NCI-H345 treated with DMSO at 0.1 percent for 48 hours (cell line): ENCODE results near the gene XIRP2.

Experiments used
- DNase-seq: peaks from one replicate; lab custom pipeline; 2025; ENCODE audit not compliant: unreplicated experiment; lab: John Stamatoyannopoulos, UW

XIRP2 gene

GRCh38 chr2:166888180-166888579 lies at the start of gene XIRP2:
Gene XIRP2, plus strand, starts transcription at chr2:166888480. Its CDS starts 15,003 bp downstream, at chr2:166903483.
- DNase-seq: no peak

- no peak for DNase-seq
Measured at GRCh38 chr2:166841152-166841551, 47.1 kb upstream of the XIRP2 start.

GRCh38 chr2:166841679-166842078 lies 46.6 kb upstream of the XIRP2 start:
- DNase-seq: no peak

- no peak for DNase-seq
Measured at GRCh38 chr2:166844111-166844510, 44.2 kb upstream of the XIRP2 start.

GRCh38 chr2:166862468-166863132 lies 25.7 kb upstream of the XIRP2 start:
- no peak for DNase-seq

- no peak for DNase-seq
Measured at GRCh38 chr2:166867874-166868514, 20.3 kb upstream of the XIRP2 start.

- DNase-seq: no peak
Measured at GRCh38 chr2:166870346-166870745, 17.9 kb upstream of the XIRP2 start.

- no peak for DNase-seq
Measured at GRCh38 chr2:166881177-166881576, 7.1 kb upstream of the XIRP2 start.

GRCh38 chr2:166882851-166883250 lies 5.4 kb upstream of the XIRP2 start:
- no peak for DNase-seq

GRCh38 chr2:166891727-166892126 lies 3.4 kb downstream of the XIRP2 start:
- no peak for DNase-seq

- DNase-seq: no peak
Measured at GRCh38 chr2:166892397-166892796, 4.1 kb downstream of the XIRP2 start.

- no peak for DNase-seq
Measured at GRCh38 chr2:166895243-166895642, 7.0 kb downstream of the XIRP2 start.

- DNase-seq: no peak
Measured at GRCh38 chr2:166897666-166898065, 9.4 kb downstream of the XIRP2 start.

- no peak for DNase-seq
Measured at GRCh38 chr2:166899676-166900075, 11.4 kb downstream of the XIRP2 start.

- DNase-seq: no peak
Measured at GRCh38 chr2:166900700-166901099, 12.4 kb downstream of the XIRP2 start.

GRCh38 chr2:166901336-166901735 lies 13.1 kb downstream of the XIRP2 start:
- no peak for DNase-seq

- DNase-seq: no peak
Measured at GRCh38 chr2:166916987-166917386, 28.7 kb downstream of the XIRP2 start.

GRCh38 chr2:166917415-166917814 lies 29.1 kb downstream of the XIRP2 start:
- DNase-seq: no peak

GRCh38 chr2:166921261-166921896 lies 33.1 kb downstream of the XIRP2 start:
- no peak for DNase-seq

- no peak for DNase-seq
Measured at GRCh38 chr2:166924967-166925366, 36.7 kb downstream of the XIRP2 start.

- no peak for DNase-seq
Measured at GRCh38 chr2:166926657-166927056, 38.4 kb downstream of the XIRP2 start.

GRCh38 chr2:166932032-166932431 lies 43.8 kb downstream of the XIRP2 start:
- no peak for DNase-seq
